K562 treated with DMSO at 1 percent for 12 hours (cell line): ENCODE data around the gene KLHL13. TPM values are rescaled to one million over a fixed set of nuclear protein-coding genes. Genes with fewer than 3 reads are reported as not detected.

Source experiments
- total RNA-seq: library from RNA; unstranded; fragments of 300-600 nt; gene quantifications from 2 replicates; pipeline ENCODE4 v1.2.3, GENCODE V29; 2022; ENCODE audit not compliant: insufficient read depth

Gene KLHL13
- 1.2 and 2.6 TPM in 2 replicates for total RNA-seq

GRCh38 chrX:118116713-118117550 lies at the start of gene KLHL13:
Gene KLHL13, minus strand, starts transcription at chrX:118116810. Its CDS starts 88,337 bp downstream, at chrX:118028473.

Other genes with a start within 250 kb of the KLHL13 start
- 3.2 and 15.9 TPM in 2 replicates for gene WDR44, start 229.3 kb upstream of the KLHL13 start, total RNA-seq